Skin of body (tissue), 2 donors: ENCODE data around the gene MAGOH. TPM values are rescaled to one million over a fixed set of nuclear protein-coding genes. Genes with fewer than 3 reads are reported as not detected.

Source experiments
- DNase-seq: peaks from one replicate; lab custom pipeline; 2025; lab: John Stamatoyannopoulos, UW
- total RNA-seq: library from RNA; depleted of rRNA; stranded (reverse); fragments of >200 nt; gene quantifications from one replicate; pipeline ENCODE4 v1.2.3, GENCODE V29; 2014

MAGOH gene
- total RNA-seq, 1 donor from 2014 or later: 33.6 TPM

DNA sequence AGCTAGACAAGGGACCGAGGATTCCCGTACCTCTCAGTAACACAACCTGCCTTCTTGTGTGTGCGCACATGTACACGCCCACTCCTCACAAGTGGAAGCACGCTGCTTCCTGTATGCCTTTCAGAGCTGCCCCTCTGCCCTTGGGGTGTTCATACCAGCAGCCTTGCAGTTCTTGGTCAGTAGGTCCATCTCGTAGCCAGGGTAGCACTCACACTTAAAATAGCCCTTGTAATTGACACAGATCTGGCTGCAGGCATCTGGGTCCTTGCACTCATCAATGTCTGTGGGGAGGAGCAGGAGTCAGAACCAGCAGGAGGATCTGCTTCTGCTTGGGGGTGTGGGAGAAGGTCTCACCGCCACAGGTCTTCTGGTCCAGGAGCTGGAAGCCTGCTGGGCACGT, 32.6 kb upstream of the MAGOH start:
- no peak for DNase-seq

DNA sequence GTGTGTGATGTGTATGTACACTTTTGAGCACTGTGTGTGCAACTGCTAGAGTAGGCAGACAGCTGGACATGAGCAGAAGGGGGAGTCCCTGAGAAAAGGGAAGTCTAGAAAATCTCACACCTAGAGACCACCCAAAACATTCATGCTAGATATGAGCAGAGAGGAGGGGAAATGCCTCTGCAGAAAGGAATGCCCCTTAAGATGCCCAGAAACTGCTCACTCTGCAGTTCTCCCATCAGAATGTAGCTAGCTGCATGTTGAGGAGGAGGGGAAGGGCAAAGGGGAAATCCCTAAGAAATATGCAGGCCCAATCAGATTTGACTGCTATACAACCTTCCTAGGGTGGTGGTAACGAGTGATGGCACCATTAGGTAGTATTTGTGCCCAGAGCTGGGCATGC, 31.8 kb upstream of the MAGOH start:
- no peak for DNase-seq

DNA sequence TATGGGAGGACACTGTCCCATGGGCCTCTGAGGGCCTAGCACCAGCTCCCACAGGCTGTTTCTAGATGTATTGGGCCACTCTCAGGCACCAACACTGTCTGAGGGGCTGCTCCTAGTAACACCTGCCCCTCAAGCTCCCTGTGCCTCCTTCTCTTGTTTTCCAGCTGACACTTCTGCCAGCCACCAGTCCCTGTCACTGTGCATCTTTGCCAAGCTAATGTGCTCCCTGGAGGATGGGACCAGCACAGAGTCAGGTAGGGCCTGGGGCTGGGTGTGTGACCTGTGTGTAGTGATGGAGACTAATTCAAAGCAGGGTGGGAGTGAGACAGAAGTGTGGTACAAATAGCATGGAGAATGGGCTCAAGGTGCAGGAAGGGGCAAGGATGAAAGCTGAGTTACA, 29.4 kb upstream of the MAGOH start:
- no peak for DNase-seq

DNA sequence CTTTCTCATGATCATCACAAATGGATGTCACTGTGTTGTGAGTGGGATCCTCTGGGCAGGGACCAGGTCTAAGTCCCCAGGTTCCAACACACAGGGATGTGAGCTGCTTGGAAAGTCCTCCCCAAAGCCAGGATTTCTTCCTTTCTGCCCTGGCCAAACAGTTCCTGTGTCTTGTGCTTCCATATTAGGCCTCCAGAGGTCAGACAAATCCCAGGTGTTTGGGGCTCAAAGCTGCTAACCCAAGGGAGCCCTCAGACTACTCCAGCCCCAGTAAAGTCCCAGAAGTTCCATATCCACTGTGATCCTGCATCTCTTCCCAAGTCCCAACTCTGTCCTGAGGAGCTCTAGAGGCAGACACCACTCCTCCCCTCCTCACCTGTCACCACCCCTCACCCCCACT, 27.7 kb upstream of the MAGOH start:
- no peak for DNase-seq

DNA sequence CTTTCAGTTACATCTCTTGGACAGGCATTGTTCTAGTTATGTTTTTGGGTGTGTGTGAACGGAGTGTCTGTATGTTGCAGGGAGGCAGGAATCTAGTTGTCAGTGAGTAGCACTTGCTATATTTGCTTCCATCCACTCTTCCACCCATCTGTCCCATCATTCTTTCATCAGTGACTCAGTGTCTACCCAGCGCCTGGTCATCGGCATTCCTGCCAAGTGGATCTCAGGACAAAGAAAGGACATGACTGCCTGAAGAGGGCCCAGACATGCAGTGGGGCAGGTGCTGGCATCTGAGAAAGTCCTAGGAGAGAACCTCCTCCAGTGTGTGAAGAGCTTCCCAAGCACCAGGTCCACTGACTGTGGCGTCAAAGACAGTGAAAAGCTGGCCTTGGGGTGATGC, 27.3 kb upstream of the MAGOH start:
- DNase-seq: no peak

DNA sequence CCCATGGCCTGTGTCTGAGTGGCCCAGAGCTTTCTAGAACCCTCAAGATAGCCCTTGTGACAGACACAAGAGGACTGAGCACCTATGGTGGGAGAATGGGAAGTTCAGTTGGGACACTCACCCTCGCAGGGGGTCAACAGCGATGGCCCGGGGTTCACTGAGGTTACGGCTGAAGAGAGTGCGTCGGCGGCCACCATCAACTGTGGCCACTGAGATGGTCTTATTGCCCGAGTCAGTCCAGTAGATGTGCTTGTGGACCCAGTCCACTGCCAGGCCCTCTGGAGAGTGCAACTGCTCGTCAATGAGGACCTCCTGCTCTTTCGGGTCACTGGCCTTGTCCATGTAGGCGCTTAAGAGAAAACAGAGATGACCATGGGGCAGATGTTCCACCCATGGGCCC, 25.7 kb upstream of the MAGOH start:
- DNase-seq: no peak

DNA sequence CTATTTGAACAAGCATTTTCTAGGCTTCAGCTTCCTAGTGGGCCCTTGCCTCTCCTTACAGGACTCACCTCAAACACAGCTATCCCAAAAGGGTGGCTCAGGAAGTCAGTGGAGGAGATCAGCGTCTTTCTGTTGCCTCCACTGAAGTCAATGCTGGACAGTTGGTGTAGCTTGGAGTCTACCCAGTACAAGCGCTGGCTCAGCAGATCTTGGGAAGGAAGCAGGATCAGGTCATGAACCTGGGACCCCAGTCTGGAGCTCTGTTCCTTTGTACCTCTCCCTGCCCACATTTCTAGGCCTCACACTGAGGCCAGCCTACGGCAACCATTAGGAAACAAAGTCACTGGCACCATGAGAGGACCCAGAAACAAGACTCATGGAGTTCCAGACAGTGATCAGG, 23.7 kb upstream of the MAGOH start:
- no peak for DNase-seq

DNA sequence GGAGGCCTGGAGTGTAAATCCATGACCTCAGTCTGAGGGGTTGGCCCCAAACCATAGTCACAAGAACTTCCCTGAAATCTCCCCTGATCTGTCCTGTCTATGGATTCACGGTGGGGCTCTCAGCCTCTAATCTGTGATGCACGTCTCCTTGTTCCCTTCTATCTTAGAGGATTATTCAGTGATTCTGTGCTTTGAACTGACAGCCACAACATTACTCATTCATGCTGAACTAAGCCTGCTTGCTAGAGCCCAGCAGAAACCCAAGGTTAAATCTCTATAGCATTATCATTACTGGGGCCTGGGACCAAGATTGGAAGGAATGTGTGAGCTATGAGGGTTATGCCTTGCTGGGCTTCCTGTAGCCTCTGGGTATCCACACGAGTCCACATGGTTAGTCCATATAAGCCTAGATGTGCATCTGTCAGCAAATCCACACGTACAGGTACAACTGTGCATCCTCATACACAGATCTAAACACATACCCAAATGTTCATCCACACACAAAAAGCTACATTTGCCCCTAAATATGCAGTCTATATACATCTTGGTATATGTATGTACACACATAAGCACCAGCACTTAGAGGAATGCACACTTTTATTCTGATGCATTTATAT, 22.4 kb upstream of the MAGOH start:
- DNase-seq: no peak

DNA sequence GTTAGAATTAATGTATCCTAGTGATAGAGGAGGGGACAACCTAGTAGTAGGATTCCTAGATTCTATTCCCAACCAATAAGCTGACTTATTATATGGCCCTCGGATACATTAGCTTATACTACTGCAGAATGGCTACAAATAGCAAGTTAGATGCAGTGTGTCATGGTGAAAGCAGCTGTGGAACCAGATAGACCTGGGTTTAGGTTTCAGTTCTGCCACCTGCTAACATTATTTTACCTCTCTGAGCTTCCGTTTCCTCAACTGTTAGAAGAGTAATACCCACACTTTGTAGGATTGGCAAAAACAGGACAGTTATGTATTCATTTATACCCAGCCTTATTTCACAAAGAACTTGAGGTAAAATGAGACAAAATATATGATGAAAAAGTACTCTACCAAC, 21.6 kb upstream of the MAGOH start:
- no peak for DNase-seq

DNA sequence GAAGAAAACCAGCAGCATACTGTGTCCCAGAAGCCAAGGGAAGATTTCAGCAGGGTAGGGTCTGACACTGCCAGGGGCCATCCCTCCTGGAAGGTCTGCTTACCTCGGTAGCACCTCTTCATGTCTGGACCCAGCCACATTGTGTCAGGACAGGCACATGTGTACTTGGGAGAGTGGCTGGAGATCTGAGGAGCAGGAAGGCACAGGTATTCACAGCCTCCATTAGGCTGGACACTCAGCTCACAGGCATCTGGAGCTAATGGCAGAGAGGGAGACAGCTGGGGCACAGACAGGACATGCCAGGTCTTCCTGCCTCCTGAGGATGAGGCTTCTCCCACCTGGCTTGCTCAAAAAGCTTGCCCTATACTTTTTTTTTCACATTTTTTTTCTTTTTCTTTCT, 19.9 kb upstream of the MAGOH start:
- no peak for DNase-seq

DNA sequence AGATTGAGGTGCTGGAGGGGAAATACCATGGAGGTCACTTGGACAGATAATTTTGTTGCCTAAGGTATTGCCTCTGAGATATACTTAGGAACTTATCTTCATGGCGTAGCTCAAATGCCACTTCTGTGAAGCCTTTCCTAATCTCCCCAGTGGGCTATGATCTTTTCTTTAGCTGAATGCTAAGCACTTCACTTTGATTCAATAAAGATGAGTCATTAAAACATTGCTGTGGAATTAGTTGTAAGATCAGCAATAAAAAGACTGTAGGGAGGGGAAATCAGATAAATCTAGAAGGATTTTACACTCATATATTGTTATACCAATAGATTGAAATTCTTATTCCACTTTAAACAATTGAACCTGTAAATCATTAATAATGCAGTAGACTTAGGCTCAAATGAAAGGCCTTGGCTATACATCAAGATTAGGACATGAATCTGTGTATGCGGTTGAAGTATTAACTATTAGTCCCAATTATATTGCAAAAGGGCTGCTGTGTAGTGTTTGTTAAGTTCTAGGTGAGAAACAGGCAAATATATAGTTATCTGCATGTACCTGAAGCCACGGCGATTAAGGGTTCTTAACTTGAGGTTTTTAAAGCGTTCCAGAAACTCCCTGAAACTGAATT, 19.2 kb upstream of the MAGOH start:
- DNase-seq: no peak

DNA sequence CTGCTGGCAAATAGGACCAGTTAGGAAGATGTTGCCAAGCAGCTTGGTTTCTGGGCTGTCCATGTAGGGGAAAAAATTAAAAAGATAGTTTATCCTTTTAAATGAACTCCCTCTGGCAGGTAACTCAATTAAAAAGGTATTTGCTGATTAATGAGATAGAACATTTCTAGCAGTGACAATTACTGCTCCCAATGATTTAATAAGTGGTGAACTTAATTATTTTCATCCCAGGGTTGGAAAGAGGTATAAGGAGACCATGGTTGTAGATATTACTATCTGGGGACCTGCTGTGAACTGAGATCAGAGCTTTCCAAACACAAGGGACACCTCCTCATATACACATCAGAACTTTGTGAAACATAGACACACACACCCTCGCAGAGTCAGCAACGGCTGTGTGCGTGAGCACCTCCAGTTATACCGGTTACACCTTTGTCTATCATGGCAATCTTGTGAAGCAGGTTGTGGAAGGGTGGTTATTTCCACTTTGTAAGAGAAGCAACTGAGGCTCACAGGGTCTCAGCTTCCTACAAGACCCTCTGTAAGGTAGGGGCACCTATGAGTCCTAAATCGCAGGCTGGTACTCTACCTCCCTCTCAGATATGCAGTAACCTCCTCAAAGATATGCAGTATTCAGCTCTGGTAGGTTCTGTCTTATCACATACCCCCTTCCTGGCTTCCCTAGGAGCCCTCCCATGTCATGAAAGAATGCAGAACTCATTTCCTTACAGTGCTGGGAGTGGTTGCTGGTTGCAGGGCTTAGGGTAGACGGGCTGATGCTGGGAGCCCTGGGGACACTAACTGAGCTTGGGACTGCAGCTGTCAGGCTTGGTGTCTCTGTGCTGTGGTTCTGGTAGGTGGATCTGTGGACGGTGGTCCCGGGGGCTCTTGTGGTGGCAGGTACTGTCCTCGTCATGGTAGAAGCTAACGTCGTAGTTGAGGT, 18.5 kb upstream of the MAGOH start:
- DNase-seq: no peak

DNA sequence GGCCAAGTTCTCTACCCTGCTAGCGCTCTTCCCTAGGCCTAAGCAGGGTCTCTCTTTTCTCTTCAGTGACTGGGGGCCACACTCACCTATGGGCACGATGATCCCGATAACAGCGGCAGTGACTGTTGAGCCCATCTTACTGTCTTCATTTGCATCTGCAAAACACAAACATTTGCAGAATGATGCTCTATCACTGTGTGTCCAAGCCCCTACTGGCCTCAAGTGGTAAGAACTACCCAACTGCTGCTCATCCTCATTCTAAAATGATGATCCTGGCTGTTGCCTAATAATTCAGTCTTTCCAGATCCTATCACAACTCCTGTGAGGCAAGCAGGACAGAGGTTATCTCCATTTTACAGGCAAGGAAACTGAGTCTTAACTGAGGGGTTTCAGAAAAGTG, 16.7 kb upstream of the MAGOH start:
- no peak for DNase-seq

DNA sequence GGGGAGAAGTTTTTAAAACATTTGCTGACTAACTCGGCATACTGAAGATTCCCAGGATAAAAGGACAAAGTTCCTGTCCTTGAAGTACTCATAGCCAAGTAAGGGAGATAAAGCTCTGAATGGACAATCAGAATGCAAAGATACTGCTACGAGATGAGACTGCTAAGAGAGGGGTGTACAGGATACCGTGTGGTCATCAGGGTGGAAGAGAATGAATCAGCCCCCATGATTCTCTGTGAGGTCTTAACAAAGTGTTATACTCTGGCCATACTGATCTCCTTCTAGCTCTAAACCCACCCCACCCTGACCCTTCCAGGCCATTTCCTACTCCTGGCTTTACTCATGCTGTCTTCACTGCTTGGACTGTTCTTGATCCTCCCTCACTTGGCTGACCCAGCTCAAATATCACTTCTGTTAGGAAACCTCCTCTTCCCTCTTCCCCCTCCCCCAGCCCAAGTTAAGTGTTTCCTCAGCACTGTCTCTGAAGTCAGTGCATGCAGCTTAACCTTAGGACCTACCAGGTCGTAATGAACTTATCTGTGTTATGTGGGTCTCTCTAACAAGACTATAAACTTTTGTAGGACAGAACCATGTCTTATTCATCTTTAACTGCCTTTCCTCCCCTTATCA, 15.8 kb upstream of the MAGOH start:
- no peak for DNase-seq

DNA sequence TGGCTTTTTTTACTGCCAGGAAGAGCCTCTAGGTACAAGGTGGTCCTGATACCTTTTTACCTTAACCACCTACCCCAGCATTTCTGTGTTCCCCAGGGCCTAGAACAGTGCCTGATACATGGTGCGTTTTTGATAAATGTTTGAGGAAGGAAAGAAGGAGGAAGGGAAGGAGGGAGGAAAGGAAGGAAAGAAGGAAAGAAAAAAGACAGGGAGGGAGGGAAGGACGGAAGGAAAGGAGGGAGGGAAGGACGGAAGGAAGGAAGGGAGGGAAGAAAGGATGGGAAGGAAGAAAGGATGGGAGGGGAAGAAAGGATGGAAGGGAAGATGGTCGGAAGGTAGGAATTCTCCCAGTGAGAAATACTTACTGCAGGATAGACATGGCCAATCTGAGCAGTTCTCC, 12.0 kb upstream of the MAGOH start:
- DNase-seq: no peak

DNA sequence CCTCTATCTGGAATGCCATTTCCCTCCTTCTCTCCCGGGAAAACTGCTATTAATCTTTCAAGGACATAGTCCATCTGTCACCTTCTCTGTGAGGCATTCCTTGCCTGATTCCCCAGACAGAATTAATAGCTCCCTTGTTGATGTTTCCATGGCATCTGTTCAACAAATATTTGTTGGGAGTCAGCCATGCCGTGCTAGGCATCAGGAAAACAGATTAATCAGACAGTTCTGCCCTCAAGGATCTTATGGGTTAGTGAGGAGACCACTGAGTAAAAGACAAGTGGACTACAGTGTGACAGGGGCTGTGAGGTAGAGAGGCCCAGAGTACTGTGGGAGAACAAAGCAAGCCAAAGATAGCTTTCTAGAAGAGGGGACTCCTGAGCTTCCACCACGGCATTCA, 11.4 kb upstream of the MAGOH start:
- no peak for DNase-seq

DNA sequence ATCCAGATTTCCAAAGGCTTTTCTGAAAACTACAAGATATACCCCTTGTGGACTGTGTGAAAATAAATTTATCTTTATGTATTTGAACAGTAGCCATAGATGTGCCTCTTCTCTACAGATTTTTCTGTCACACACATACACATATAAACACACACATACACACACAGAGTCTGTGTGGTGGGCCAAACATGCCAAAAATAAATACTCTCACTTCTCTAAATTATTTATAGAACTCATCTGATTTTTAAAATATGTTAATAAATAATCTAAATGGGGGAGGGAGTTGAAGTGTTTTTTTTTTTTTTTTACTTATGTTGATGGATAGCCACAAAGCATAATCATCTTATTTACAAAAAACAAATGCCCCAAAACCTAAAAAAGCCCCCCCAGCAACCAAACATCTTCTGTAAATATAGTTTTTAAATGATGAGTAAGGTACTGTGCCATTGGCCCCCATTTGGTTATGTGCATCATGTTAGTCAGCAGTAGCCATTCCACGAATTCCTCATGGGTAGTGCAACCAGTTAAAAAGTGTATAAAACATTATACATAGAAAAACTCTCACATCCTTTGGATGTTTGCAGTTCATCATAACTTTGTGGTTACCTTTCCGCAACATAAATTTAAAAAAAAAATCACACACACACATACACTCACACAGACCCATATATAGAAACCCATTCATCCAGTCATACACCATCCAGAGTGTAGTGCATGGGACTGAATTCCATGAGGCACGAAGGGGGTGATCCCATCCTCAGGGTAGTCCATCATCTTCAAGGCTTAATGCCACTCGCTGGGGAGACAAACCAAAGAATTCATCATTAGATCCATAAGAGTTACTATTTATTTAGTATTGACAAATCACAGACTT, 8.2 kb upstream of the MAGOH start:
- DNase-seq: no peak

DNA sequence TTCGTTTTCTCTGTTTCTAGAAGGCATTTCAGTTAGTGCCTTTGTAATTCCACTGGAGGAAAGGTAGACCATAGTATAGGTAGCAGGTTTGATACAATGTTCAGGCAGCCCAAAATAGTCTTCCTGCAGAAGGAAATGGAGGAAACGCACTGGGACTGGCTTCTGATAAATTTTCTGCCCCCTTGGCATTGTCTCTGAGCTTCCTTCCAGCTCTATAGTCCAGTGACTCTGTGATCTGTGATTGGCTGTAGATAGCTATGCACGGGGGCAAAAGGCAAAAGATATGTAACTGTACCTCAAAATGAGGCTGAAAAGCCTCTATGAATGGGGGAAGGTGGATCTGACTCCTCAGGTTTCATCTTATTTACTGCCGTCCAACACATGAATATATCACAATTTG, 5.8 kb upstream of the MAGOH start:
- no peak for DNase-seq

DNA sequence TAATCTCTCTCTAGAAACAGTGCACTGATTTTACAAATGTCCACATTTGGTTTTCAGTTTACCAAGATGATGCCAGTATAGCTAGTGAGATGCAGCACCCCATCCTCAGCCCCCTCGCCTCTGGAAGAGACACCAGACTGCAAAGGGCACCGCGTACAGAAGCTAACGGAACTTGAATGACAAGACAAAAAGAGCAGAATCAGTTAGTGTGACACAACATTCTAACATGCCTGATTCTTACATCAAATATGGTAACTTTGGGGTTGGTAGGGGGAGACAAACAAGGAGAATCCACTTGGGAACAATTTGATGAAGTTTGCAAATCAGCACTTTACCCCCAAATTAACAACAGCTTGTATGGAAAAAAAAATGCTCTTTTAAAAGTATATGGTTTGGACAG, 4.1 kb upstream of the MAGOH start:
- no peak for DNase-seq

DNA sequence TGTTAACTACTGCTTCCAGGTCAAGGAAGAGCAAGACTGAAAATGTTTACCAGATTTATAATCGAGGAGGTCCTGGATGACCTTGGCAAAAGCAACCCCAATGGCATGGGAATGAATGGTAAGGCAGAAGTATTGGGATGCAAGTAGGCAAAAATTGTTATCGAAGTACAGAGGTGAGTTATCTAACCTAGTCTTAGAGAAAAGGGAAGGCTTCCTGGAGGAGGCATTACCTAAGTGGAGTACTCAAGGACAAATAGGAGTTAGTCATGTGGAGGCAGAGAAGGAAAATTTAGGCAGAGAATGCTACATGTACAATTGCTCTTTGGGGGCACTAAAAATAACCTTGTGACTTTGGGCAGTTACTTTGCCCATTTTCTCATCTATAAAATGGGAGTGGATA, 3.5 kb upstream of the MAGOH start:
- DNase-seq: no peak

DNA sequence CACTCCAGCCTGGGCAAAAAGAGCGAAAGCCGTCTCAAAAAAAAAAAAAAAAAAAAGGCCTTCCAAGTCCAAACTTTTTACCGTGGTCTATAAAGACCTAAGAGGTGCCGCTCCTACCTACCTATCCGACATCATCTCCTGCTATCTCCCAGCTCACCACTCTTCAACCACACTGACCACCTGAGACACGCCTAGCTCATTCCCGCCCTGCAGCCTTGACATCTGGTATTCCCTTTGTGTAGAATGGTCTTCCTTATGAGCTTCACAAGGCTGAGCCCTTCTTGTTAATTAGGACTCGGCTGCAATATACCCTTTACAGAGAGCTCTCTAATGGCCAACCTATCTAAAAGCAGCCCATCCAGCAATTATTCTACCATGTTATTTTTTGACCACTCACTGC, 680 bp downstream of the MAGOH start:
- no peak for DNase-seq
